NCI-H146 treated with DMSO at 0.1 percent for 48 hours (cell line): Measurements from ENCODE around the gene LTA.
A peak's percentile ranks its signal among the peaks of the same experiment; 100 is the strongest.
"Not testable (repeated sequence)": the region's sequence is repeated elsewhere in the genome, so short reads cannot be mapped to it uniquely, and the experiment has no call there.

ENCODE experiments used
- DNase-seq: peaks from one replicate; lab custom pipeline; 2025; ENCODE audit not compliant: unreplicated experiment; lab: John Stamatoyannopoulos, UW

LTA gene

GRCh38 chr6:31541658-31542521 lies 30.2 kb upstream of the LTA start, which contains the start of gene DDX39B:
Gene DDX39B, minus strand, starts transcription at chr6:31542003. Its CDS starts 1,471 bp downstream, at chr6:31540532.
- peak; percentile 94 for DNase-seq

DNA sequence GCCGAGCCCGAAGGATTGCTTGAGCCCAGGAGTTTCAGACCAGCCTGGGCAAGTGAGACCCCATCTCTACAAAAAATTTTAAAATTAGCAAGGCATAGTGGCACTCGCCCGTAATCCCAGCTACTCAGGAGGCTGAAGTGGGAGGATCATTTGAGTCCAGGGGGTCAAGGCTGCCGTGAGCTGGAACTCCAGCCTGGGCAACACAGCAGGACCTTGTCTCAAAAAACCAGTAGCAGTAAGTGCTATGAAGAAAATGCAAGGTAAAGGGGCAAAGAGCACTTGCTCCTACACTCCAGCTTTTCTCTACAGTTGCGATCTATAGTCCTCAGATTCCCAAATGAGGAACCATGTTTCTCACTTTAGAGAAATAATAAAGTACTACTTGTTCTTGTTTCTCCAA lies 28.4 kb upstream of the LTA start:
- DNase-seq, result no peak

- DNase-seq, result no peak
Observed at GRCh38 chr6:31544676-31545075, 27.4 kb upstream of the LTA start.

DNA sequence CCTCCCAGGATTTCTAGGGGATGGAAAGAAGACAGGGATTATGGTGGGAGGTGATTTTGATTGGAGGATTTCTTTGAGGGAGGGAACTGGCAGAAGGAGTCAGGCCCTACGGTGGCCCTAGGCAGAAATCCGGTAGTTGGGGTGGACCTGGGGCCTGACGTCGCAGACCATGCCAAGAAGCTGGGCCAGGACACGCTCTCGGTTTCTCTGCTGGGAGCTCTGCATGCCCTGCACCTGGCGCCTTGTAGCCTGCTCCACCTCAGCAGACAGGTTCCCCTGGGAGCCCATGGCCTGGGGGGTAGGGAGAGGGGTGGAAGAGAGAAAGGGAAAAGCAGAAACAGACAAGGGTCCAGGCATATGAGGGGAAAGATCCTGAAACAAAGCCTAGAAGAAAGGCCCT lies 26.8 kb upstream of the LTA start:
- DNase-seq, result no peak

DNA sequence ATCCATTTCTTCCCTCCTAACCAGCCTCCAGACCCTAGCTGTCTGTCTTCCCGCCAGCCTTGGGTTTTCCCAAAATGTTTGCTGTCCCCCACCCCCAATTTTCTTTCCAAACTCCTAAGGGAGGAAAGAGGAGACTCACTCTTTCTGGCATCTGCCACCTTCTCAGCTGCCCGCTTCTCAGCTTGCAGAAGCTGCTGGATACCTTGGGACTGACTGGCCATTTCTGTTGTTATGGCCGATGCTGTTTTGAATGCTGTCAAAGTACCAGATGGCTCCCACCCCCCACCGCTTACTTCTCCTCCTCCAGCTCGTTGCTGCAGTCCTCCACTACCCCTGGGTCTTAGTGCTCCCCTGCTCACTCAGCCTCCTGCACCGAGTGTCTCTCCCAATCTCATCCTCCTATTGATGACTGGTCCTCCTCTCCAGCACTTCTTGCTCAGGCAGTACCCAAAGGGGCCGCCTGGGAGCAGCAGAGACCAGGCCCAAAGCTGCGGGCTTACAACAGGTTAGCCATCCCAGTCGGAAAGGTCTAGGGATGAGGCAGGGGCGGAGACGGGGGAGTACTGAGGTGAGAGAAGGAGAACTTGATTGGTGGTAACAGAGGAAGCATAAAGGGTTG lies 25.6 kb upstream of the LTA start, which contains the start of gene ATP6V1G2:
TSS of gene ATP6V1G2 (minus strand) at position 270 of the 619 bp plus-strand sequence. CDS start at position 221, 49 bp downstream.
- DNase-seq, result peak; percentile 96

- peak; percentile 93 for DNase-seq
Observed at GRCh38 chr6:31546958-31547726, 24.9 kb upstream of the LTA start, which contains the start of gene NFKBIL1. Gene NFKBIL1, plus strand, starts transcription at chr6:31547608. Its CDS starts 87 bp downstream, at chr6:31547695.

GRCh38 chr6:31547727-31548543 lies 24.2 kb upstream of the LTA start:
- no peak for DNase-seq

- DNase-seq, result no peak
Observed at GRCh38 chr6:31548544-31548873, 23.6 kb upstream of the LTA start.

DNA sequence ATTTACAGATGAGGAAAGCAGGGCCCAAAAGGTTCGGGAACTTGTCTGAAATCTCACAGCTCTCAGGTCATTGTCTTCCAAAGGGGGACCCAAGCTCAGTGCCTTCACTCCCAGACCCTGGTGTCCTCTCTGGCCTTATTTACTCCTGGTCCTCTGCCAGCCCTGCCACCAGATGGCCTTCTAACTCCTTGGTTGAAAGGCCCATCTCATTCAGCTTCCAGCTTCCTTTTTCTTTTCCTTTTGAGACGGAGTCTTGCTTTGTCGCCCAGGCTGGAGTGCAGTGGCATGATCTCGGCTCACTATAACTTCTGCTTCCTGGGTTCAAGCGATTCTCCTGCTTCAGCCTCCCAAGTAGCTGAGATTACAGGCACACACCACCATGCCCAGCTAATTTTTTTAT lies 20.7 kb upstream of the LTA start:
- DNase-seq, result not testable (repeated sequence)

DNA sequence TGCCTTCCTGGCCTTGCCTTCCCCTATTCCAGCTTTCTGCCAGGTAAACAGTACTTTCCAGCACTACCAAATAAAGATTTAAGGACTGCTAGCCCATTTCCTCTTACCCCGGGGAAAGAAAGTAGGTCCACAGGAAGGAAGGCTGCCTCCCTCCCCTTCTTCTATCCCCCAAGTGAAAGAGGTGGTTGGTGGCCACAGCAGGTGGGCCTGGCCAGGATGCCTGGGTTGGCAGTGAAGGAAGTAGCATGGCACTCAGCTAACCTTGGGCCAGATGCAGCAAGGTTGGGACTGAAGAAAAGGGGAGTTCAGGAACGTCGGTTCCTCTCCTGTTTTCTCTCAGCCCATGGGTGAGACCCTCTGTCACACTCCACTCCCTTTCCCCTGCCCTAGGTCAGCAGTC lies 15.8 kb upstream of the LTA start:
- no peak for DNase-seq

GRCh38 chr6:31557443-31558317 lies 14.4 kb upstream of the LTA start:
- no peak for DNase-seq

GRCh38 chr6:31558318-31558625 lies 13.8 kb upstream of the LTA start:
- DNase-seq, result no peak

GRCh38 chr6:31558631-31559500 lies 13.2 kb upstream of the LTA start:
- no peak for DNase-seq

DNA sequence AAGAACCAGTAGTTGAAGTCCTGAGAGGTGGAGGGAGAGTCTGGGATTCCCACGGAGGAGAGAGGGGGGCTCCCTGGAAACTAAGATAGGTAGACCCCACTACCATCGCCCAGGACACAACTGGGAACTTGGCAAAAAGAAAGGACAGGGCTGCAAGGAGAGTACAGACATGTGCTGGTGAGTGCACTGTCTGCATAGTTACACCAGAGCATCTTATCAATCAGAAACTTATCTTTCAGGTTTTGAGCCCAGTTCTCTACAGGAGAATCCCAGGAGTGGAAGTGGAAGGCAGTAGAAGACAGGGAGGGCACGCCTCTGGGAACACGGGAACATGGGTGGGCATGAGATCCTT lies 12.5 kb upstream of the LTA start:
- DNase-seq, result no peak

DNA sequence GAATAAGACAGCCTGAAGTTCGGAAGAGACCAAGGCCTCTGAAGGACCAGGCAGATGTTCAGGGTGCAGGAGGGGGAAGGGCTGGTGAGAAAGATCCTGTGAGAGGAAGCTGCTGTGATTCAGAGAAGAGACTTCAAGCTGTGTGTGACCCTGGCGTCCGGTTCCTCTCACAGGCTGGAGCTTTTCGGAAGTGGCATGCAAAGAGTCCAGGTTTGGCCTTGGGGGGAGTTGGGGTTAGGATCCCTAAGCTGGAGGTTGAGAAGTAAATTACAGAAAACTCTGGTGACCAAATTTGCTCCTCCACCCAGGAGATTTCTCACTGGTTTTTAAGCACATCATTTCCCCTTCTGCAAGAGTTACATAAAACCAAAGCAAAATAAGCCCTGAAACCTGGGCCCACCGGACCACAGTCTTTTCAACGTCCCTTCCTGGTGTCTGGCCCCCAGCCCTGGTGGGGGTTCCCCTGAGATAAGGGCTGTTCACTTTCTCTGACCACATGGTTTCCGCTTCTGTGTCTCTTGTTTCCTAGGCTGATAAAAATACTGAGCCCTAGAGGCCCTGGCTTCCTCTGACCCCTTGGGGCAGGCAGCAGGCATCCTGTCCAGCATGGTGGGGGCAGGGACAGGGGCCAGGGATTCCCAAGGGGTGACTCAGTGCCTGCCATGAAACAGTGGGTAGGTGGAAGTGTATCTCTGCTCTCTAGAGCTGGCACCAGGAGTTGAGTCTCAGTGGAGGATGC lies 12.0 kb upstream of the LTA start:
- DNase-seq, result no peak

- DNase-seq, result no peak
Observed at GRCh38 chr6:31560697-31561058, 11.4 kb upstream of the LTA start.

GRCh38 chr6:31567531-31568370 lies 4.3 kb upstream of the LTA start:
- no peak for DNase-seq

DNA sequence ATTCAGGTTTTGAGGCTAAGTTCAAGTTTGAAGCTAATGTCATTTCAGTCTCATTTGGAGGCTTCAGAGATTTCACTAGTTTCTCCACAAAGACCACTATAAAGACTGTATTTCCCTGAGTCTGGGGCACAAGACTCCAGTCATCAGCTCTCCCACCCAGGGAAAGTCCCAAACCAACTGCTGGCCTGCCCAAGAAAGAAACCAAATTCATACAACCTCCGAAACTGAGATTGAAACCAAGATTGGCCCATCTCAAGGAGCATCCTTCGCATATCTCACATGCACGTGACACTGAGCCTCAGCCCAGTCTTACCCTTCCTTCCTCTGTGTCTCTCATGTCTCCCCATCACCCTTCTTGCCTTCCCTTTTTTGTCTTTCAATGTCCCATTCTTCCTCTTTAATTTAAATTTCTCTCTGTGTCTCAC lies 3.5 kb upstream of the LTA start:
- DNase-seq, result no peak
